HPDE6-E6E7 (cell line): ENCODE measurements around the gene HEATR5A.

Source experiments
- DNase-seq: peaks from one replicate; pipeline ENCODE4 v3.0.0; 2011; ENCODE audit warnings: missing footprints; ENCODE audit errors: extremely low spot score

HEATR5A gene

DNA sequence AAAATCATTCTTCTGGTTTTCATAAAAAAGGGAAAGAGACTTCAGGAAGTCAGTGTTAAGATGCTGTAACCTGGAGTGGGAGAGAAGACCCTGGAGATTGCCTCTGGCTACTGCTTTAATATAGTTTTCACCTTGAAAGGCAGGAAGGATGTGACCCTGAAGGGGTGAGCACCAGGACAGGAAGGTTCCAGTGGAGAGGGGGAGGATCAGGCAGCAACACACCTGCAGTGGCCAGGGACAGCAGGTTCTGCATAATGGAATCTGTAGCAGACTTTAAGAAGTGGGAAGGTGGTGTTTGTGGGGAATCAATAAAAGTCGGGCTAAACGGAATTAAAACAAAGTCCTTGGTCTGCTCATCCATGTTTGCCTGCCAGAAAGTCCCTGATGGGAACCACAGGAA lies 6.3 kb upstream of the HEATR5A start:
- no peak for DNase-seq

- no peak for DNase-seq
These were observed 5.6 kb upstream of the HEATR5A start for GRCh38 chr14:31425905-31426304.

GRCh38 chr14:31421200-31421599 lies 850 bp upstream of the HEATR5A start:
- no peak for DNase-seq

- DNase-seq = peak; percentile 44
These were observed 407 bp downstream of the HEATR5A start for GRCh38 chr14:31419967-31420318.

- DNase-seq = no peak
These were observed 977 bp downstream of the HEATR5A start for GRCh38 chr14:31419179-31419966.

DNA sequence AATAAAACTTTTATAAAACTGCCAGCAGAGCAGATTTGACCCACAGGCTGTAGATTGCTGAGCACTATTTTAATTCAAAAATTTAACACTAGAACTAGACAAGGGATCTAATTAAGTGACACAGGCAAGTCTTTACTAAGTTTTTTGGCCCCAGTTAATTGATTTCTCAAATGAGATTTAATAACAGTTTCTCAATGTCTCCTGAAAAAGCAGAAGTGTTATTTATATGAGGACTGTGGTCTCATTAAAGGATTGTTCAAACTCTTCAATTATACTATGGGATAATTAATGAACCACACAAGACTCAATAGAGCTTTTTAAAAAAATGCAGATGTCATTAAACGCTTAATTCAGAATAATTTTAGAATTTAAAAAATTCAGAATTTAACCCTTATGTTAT lies 1.9 kb downstream of the HEATR5A start:
- DNase-seq = no peak

DNA sequence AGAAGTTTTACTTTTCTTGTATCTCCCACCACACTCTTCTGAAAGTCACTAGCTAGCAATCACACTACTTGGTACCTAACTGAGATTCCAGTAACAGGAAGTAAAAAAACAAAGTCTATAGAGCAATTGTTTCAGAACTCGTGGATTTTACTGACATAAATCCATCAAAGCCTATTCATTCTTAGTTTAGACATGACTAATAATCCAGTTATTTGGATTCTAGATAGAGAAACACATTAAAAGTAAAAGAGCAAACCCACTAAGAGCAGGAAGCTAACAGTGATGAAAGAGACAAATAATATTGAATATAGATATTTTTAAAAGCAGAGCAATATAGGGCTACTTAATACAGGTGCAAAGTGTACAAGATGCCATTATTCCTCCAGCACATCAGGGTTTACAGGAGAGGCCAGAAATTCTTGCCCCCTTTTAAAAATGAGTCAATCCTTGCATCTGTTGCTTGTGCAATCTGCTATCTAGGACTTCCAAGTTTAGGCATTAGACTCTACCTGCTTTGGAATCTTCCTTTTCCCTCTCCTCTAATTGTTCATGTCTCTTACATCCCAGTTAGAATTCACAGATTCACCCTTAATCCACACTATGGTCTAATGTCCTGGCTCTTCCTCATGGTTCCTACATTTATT lies 6.0 kb downstream of the HEATR5A start:
- DNase-seq = no peak

DNA sequence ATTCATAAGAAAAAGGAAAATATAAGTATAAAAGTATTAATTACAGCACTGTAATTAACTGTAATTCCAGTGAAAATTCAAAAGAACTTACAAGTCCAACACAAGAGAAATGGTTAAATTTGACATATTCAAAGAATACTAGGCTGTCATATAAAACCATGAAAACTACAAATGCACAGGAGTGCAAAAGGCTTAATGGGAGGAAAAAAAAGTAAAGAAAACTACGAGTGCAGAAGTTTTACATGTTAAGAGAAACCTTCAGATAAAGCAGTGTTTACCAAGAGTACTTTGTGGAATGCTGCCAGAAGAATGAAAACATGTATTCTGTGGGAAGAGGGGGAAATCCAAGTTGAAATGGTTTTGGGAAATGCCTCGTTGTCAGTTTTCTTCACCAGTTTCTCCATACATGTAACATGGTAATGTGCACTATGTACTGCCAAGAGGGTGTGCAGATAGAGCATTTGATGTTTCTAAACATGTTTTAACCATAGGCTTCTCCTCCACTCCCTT lies 9.1 kb downstream of the HEATR5A start:
- DNase-seq = no peak

DNA sequence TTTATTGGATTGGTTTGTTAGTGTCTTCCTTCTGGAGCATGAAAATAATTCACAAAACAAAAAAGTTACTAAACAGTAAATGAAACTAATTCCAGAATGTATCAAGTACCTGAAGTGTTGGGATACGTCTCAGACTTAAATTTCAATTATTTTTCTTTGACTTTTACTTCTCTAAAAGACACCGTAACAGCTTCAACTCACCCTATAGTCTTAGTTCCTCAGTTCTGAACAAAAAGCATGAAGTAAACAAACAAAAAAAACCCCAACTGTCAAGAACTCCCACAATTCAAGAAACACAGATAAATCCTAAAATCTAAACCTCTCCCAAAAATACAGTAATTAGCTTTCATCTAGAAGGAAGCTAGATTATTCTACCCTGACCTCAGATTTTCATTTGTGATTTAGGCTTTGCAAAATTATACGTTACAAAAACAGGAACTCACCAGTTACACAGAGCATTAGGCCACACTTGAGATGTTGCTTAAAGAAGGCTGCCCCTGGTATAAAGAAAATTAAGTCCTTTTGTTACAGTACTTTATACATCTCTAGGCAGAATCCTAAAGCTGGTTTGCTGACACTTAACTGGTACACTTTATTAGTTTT lies 10.2 kb downstream of the HEATR5A start:
- no peak for DNase-seq

- no peak for DNase-seq
These were observed 11.9 kb downstream of the HEATR5A start for GRCh38 chr14:31408421-31408820.

DNA sequence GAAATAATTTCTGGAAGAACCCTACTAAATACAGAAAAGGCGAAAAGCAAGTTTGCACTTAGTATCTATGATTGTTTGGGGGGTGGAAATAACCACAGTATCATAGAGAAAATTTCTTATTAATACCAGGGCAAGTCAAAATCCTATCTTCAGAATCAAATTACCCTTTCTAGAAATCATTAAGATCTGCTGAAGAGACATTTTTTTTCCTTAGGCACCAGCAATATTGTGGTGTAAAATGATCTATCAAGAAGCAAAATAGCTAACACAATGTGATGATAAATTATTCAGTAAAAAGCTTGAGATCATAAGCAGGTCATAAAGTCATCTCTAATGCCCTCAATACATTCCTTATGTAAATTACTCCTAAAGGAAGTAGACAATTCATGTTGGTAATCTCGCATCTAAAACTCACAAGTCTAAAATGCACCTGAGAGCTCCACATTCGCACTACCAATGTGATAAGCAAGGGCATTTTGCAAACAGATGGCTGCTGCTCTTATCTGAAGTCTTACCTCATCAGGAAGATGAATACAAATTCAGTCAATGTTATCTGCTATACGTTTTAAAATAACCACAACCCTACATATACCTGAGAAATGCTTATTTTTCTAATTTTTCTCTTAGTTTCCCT lies 14.6 kb downstream of the HEATR5A start:
- DNase-seq = no peak

DNA sequence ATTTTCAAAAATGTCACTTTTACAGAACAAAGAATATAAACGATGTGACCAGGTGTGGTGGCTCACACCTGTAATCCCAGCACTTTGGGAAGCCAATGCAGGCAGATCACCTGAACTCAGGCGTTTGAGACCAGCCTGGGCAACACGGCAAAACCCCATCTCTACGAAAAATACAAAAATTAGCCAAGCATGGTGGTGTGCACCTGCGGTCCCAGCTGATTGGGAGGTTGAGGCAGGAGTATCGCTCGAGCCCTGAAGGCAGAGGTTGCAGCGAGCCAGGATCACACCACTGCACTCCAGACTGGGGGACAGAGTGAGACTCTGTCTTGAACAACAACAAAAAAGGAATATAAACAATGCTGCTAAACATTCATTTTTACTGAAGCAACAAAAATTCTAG lies 15.2 kb downstream of the HEATR5A start:
- DNase-seq = no peak

DNA sequence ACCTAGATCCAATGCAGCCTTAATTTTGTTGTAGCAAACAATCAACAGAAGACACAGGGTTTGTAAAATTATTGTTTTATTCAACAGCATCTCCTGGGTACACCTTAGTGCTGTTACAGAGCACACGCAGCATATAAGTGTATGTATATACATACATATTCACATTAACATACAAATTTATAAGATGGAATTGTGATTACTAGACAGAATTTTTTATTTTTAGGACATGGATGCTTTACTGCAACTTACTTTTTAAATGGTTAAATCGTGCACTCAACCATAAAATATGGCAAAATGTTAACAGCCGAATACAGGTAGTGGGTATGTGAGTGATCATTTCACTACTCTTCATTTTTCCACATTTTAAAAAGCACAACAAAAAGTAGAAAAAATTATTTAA lies 16.6 kb downstream of the HEATR5A start:
- no peak for DNase-seq

DNA sequence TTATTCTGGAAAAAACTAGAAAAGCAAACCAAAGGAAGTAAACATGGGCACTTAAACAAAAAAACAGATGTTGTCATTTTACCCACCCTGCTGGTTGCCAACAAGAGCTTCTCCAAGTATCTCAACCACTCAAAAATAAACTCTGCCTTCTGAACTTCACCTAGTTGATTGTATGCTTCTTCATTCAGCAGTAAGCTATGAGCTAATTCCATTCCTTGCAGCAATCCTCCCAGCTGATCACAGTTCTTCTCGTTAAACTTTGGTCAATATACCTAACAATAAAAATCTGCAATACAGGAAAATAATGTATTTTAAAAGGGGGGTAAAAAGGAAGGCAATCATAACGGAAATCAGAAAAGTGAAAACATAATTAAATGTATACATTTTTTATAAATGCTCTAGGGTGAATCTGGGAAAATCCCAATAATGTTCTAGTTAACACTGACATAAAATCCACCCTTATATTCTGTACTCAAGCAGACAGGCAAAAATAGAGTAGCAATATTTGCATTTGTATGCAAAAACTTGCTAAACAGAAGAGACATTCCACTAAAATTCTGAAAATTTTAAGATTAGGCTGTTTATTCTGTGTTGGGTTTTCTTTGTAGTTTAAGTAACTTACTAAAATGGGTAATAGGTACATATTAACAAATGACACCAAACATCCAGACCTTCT lies 17.4 kb downstream of the HEATR5A start:
- DNase-seq = no peak

DNA sequence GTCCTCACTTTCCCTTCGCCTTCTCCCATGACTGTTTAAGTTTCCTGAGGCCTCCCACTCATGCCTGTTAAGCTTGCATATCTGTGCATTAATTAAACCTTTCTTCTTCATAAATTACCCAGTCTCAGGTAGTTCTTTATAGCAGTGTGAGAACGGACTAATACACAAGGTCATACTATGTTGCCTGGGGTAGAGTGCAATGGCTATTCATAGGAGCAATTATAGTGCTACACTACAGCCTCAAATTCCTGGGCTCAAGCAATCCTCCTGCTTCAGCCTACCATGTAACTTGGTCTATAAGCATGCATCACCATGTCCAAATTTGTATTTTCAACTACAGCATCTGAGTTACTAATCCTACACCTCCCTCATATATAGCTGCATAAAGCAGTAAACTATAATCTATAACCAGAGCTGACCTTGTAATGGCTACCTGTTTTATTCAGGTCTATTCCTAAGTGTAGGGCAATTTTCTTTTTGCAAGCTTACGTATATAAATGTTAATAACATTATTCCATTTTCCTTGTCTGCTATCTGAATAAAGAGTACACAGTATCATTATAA lies 18.9 kb downstream of the HEATR5A start:
- DNase-seq = no peak

GRCh38 chr14:31400031-31400638 lies 20.2 kb downstream of the HEATR5A start:
- no peak for DNase-seq

DNA sequence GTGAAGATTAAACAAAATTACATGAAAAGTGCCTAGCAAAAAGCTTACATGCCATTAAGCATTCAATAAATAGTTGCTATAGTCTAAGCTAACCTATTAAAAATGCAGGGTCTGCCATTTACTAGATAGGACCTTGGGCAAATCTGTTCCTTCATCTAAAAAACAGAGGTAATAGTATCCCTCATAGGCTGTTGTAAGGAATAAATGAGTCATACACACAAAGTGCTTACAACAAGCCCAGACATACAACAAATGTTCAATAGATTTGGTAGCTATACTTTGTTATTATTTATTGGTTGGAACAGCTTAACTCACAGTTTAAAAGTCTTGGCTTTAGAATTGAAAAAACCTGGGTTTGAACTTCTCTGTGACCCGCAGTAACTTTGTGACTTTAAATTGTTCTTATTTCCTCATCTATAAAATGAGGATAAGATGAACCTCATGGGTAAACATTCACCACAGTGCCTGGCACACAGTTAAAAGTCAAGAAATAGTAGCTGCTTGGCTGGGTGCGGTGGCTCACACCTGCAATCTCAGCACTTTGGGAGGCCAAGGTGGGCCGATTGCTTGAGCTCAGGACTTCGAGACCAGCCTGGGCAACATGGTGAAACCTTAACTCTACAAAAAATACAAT lies 24.7 kb downstream of the HEATR5A start:
- no peak for DNase-seq

DNA sequence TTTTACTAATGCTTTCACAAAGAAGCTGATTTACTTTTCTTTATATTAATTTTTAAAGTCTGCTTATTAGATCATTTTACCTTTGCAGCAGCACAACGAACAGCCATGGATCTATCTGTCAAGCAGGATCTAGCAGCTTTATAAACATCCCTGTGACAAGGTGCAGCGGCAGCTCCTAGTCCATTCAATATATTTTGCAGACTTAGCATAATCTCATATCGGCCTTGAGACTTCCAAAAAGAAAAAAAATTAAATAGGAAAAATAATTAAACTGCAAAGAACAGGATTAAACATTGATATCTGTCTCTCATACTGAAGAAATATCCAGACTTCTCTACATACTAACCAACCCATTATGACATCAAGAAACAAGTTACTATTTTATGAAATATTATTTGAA lies 25.2 kb downstream of the HEATR5A start:
- no peak for DNase-seq

DNA sequence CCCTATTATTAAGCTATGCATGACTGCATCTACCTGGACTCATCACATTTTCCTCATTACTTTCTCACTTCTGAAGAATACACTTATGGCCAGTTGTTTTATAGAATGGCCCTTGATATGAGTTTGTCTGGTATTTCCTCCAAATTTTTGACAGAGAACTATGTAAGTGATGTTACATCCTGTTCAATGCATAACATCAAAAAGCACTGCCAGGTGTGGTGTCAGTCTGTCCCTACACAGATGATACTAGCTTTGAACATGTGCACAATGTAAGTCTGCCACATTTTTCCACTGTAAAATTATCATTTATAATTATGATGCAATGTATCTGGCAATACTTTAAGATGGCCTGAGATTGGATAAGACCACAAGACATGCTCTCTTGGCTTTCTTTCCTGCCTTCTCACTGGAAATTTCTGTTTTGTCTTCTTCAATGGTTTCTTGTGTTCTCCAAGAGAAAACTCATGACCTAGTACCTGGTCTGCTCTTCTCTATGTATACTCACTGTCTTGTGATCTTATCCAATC lies 28.3 kb downstream of the HEATR5A start:
- DNase-seq = no peak

DNA sequence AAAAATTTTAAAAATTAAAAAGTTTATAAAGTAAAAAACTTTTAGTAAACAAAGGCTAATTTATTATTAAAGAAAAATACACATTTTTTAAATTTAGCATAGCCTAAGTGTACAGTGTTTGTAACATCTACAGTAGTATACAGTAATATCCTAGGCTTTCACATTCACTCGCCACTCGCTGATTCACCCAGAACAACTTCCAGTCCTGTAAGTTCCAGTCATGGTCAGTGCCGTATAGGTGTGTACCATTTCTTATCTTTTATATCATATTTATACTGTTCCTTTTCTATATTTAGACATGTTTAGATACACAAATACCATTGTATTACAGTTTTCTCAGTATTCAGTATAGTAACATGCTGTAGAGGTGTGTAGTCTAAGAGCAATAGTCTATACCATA lies 28.9 kb downstream of the HEATR5A start:
- DNase-seq = no peak
